H9 (cell line): ENCODE measurements around the gene LRIT1. TPM values are rescaled to one million over a fixed set of nuclear protein-coding genes. Genes with fewer than 3 reads are reported as not detected.

ENCODE experiments used
- DNase-seq: peaks from one replicate; pipeline ENCODE4 v3.0.0-alpha.2; 2017
- H2AFZ ChIP-seq: one replicate; pipeline ENCODE4 v1.6.1; 2013; ENCODE audit warnings: mild to moderate bottlenecking, low read length, control low read depth, moderate library complexity
- H2AK5ac ChIP-seq: 2 replicates; pipeline ENCODE4 v1.6.1; 2013; ENCODE audit warnings: low read length, control low read depth, mixed read lengths; ENCODE audit not compliant: insufficient read length
- H2BK120ac ChIP-seq: one replicate; pipeline ENCODE4 v1.6.1; 2013; ENCODE audit warnings: low read depth, mild to moderate bottlenecking, low read length, control low read depth, inconsistent platforms; ENCODE audit not compliant: poor library complexity, severe bottlenecking
- H2BK12ac ChIP-seq: 2 replicates; pipeline ENCODE4 v1.6.1; 2013; ENCODE audit warnings: low read length, control low read depth, mixed read lengths, low read depth; ENCODE audit not compliant: insufficient read length
- H2BK15ac ChIP-seq: 2 replicates; pipeline ENCODE4 v1.6.1; 2013; ENCODE audit warnings: low read depth, low read length, control low read depth
- H2BK20ac ChIP-seq: one replicate; pipeline ENCODE4 v1.6.1; 2013; ENCODE audit warnings: low read depth, mild to moderate bottlenecking, low read length, control low read depth, inconsistent platforms; ENCODE audit not compliant: poor library complexity, severe bottlenecking
- H2BK5ac ChIP-seq: 2 replicates; pipeline ENCODE4 v1.6.1; 2013; ENCODE audit warnings: low read length, control low read depth, mixed read lengths; ENCODE audit not compliant: insufficient read length
- H3K14ac ChIP-seq: 2 replicates; pipeline ENCODE4 v1.6.1; 2013; ENCODE audit warnings: low read length, control low read depth; ENCODE audit not compliant: insufficient read depth
- H3K18ac ChIP-seq: 2 replicates; pipeline ENCODE4 v1.6.1; 2013; ENCODE audit warnings: low read depth, mild to moderate bottlenecking, mixed read lengths, low read length, control low read depth; ENCODE audit not compliant: insufficient read length
- H3K23ac ChIP-seq: 2 replicates; pipeline ENCODE4 v1.6.1; 2013; ENCODE audit warnings: low read length, control low read depth, mixed read lengths, low read depth; ENCODE audit not compliant: insufficient read length
- H3K23me2 ChIP-seq: 2 replicates; pipeline ENCODE4 v1.6.1; 2013; ENCODE audit warnings: low read depth, mild to moderate bottlenecking, mixed read lengths, low read length, control low read depth; ENCODE audit not compliant: insufficient read length, poor library complexity, severe bottlenecking
- H3K27ac ChIP-seq: 2 replicates; pipeline ENCODE4 v1.5.1; 2013; ENCODE audit warnings: low read length, control low read depth, mixed read lengths, low read depth; ENCODE audit not compliant: insufficient read length
- H3K27me3 ChIP-seq: 2 replicates; pipeline ENCODE4 v1.6.1; 2013; ENCODE audit warnings: low read length, control low read depth, inconsistent platforms; ENCODE audit not compliant: insufficient read depth
- H3K4ac ChIP-seq: 2 replicates; pipeline ENCODE4 v1.6.1; 2013; ENCODE audit warnings: low read depth, mild to moderate bottlenecking, control low read depth, inconsistent platforms, low read length, moderate library complexity
- H3K4me1 ChIP-seq: 2 replicates; pipeline ENCODE4 v1.6.1; 2013; ENCODE audit warnings: low read length, control low read depth, inconsistent platforms; ENCODE audit not compliant: insufficient read depth
- H3K4me2 ChIP-seq: 2 replicates; pipeline ENCODE4 v1.6.1; 2013; ENCODE audit warnings: low read length, control low read depth, mixed read lengths; ENCODE audit not compliant: insufficient read length, insufficient read depth
- H3K56ac ChIP-seq: 2 replicates; pipeline ENCODE4 v1.6.1; 2013; ENCODE audit warnings: low read depth, mild to moderate bottlenecking, mixed read lengths, low read length, control low read depth; ENCODE audit not compliant: insufficient read length
- H3K79me1 ChIP-seq: 2 replicates; pipeline ENCODE4 v1.6.1; 2013; ENCODE audit warnings: low read depth, mild to moderate bottlenecking, moderate library complexity, low read length, control low read depth, inconsistent platforms; ENCODE audit not compliant: insufficient read depth, poor library complexity, severe bottlenecking
- H3K79me2 ChIP-seq: 2 replicates; pipeline ENCODE4 v1.6.1; 2013; ENCODE audit warnings: low read length, control low read depth, inconsistent platforms; ENCODE audit not compliant: insufficient read depth
- H3K9ac ChIP-seq: 2 replicates; pipeline ENCODE4 v1.6.1; 2013; ENCODE audit warnings: low read length, control low read depth, mixed read lengths; ENCODE audit not compliant: insufficient read length; ENCODE audit errors: extremely low read depth
- H3K9me3 ChIP-seq: one replicate; pipeline ENCODE4 v1.6.1; 2013; ENCODE audit warnings: low read depth, low read length, inconsistent platforms; ENCODE audit not compliant: control insufficient read depth
- H3T11ph ChIP-seq: one replicate; pipeline ENCODE4 v1.6.1; 2013; ENCODE audit warnings: mild to moderate bottlenecking, low read length, control low read depth, inconsistent platforms
- H4K20me1 ChIP-seq: one replicate; pipeline ENCODE4 v1.6.1; 2013; ENCODE audit not compliant: control insufficient read depth, insufficient read length, insufficient read depth
- H4K5ac ChIP-seq: 2 replicates; pipeline ENCODE4 v1.6.1; 2013; ENCODE audit warnings: low read depth, mild to moderate bottlenecking, mixed read lengths, low read length, control low read depth; ENCODE audit not compliant: insufficient read length
- H4K8ac ChIP-seq: replicated peaks from 2 replicates; pipeline ENCODE4 v1.6.1; 2013; ENCODE audit warnings: low read length, control low read depth, mixed read lengths, low read depth; ENCODE audit not compliant: insufficient read length
- H4K91ac ChIP-seq: 2 replicates; pipeline ENCODE4 v1.6.1; 2013; ENCODE audit warnings: low read depth, mild to moderate bottlenecking, moderate library complexity, mixed read lengths, low read length, control low read depth; ENCODE audit not compliant: insufficient read length
- H3K27ac Mint-ChIP-seq, 3 experiments: 2 replicates in 2 of 3; 3 replicates in 1 of 3; pipeline ENCODE4 v1.8.0; 2020 to 2021; ENCODE audit warnings: mixed read lengths in 3 of 3, mild to moderate bottlenecking in 1 of 3, moderate library complexity in 1 of 3
- H3K27me3 Mint-ChIP-seq: 2 replicates; pipeline ENCODE4 v1.8.0; 2021; ENCODE audit warnings: low read depth, mild to moderate bottlenecking, moderate library complexity, mixed read lengths
- H3K36me3 Mint-ChIP-seq, 3 experiments: 2 replicates in 2 of 3; 3 replicates in 1 of 3; pipeline ENCODE4 v1.8.0; 2020 to 2021; ENCODE audit warnings: low read depth in 3 of 3, mixed read lengths in 3 of 3; ENCODE audit not compliant: insufficient read depth in 1 of 3
- H3K4me1 Mint-ChIP-seq, 2 experiments: 2 replicates each; pipeline ENCODE4 v1.8.0; 2020; ENCODE audit warnings: mixed read lengths in 2 of 2
- H3K4me3 Mint-ChIP-seq, 2 experiments: 2 replicates in 1 of 2; 3 replicates in 1 of 2; pipeline ENCODE4 v1.8.0; 2020 to 2021; ENCODE audit warnings: mild to moderate bottlenecking in 2 of 2, mixed read lengths in 2 of 2, moderate library complexity in 1 of 2
- H3K9me3 Mint-ChIP-seq, 2 experiments: 2 replicates in 1 of 2; 3 replicates in 1 of 2; pipeline ENCODE4 v1.8.0; 2020; ENCODE audit warnings: mild to moderate bottlenecking in 2 of 2, mixed read lengths in 2 of 2, moderate library complexity in 1 of 2
- WGBS: extraction: QIAGEN DNeasy Blood & Tissue Kit; methylation state at CpG from one replicate; pipeline ENCODE4 v1.1.7; 2013; ENCODE audit warnings: missing lambda C conversion rate, low lambda C conversion rate, mixed read lengths; ENCODE audit not compliant: insufficient read length; ENCODE audit errors: extremely low coverage; 5-methylcytosine and 5-hydroxymethylcytosine counted together
- total RNA-seq: library from RNA; stranded (reverse); gene quantifications from 2 replicates; pipeline ENCODE4 v1.2.1, GENCODE V29; 2021
- TF ChIP-seq, protein P1 (sequence below): fragments of 200-600 bp; sonication (generic); conservative IDR thresholded peaks from 3 replicates; pipeline ENCODE4 v1.8.0; 2021; ENCODE audit warnings: antibody characterized with exemption, mild to moderate bottlenecking

The LRIT1 gene
- total RNA-seq, 1 experiment from 2014 or later = not detected

- H4K91ac ChIP-seq = no peak overlapping the region
- peaks cover 3% of the 10 kb centered on the region; the same call in 1 of the 2 replicates for H3K27me3 Mint-ChIP-seq
- H2BK15ac ChIP-seq = no peak overlapping the region
- no peaks in the 10 kb centered on the region for H3K79me1 ChIP-seq
- no peak overlapping the region for H2AK5ac ChIP-seq
- H3K4ac ChIP-seq = no peak overlapping the region
- no peak overlapping the region for H2BK20ac ChIP-seq
- H3K4me1 ChIP-seq = no peaks in the 10 kb centered on the region
- no peaks in the 10 kb centered on the region for H3K23me2 ChIP-seq
- no peak overlapping the region for H3K4me3 Mint-ChIP-seq
- H3K27ac ChIP-seq = no peak overlapping the region
- H3K9me3 Mint-ChIP-seq = no peaks in the 10 kb centered on the region
- H3K23ac ChIP-seq = no peak overlapping the region
- H3K27me3 ChIP-seq = no peaks in the 10 kb centered on the region
- no peak overlapping the region for H4K5ac ChIP-seq
- H3K4me2 ChIP-seq = no peak overlapping the region
- no peaks in the 10 kb centered on the region for H3K79me2 ChIP-seq
- no peak overlapping the region for H3K18ac ChIP-seq
- no peak overlapping the region for H2BK12ac ChIP-seq
- WGBS = no CpG with 5 or more reads among the region's 10 CpGs
- no peak overlapping the region for H3K56ac ChIP-seq
- H2BK120ac ChIP-seq = no peak overlapping the region
- H3K14ac ChIP-seq = no peak overlapping the region
- no peaks in the 10 kb centered on the region for H3K4me1 Mint-ChIP-seq
- no peak overlapping the region for H3K27ac Mint-ChIP-seq
- no peak overlapping the region for H2BK5ac ChIP-seq
- no peak overlapping the region for H3K9ac ChIP-seq
- TF ChIP-seq, protein P1, sequence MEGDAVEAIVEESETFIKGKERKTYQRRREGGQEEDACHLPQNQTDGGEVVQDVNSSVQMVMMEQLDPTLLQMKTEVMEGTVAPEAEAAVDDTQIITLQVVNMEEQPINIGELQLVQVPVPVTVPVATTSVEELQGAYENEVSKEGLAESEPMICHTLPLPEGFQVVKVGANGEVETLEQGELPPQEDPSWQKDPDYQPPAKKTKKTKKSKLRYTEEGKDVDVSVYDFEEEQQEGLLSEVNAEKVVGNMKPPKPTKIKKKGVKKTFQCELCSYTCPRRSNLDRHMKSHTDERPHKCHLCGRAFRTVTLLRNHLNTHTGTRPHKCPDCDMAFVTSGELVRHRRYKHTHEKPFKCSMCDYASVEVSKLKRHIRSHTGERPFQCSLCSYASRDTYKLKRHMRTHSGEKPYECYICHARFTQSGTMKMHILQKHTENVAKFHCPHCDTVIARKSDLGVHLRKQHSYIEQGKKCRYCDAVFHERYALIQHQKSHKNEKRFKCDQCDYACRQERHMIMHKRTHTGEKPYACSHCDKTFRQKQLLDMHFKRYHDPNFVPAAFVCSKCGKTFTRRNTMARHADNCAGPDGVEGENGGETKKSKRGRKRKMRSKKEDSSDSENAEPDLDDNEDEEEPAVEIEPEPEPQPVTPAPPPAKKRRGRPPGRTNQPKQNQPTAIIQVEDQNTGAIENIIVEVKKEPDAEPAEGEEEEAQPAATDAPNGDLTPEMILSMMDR = no peak
- H3T11ph ChIP-seq = no peak overlapping the region
- no peaks in the 10 kb centered on the region for H3K9me3 ChIP-seq
- H4K20me1 ChIP-seq = no peaks in the 10 kb centered on the region
- no peak for DNase-seq
- no peaks in the 10 kb centered on the region; a peak in 1 of 7 replicates for H3K36me3 Mint-ChIP-seq
- H4K8ac ChIP-seq = no peak overlapping the region
- H2AFZ ChIP-seq = no peak overlapping the region
Measured at GRCh38 chr10:84208023-84208422, 33.3 kb downstream of the LRIT1 start.
